Chondrocyte (in vitro differentiated cells): ENCODE results near the gene RAG1. TPM values are rescaled to one million over a fixed set of nuclear protein-coding genes. Genes with fewer than 3 reads are reported as not detected.

Source experiments
- DNase-seq: peaks from one replicate; pipeline ENCODE4 v3.0.0; 2021; ENCODE audit warnings: mixed read lengths, low spot score
- H3K27ac Mint-ChIP-seq: one replicate; pipeline ENCODE4 v1.8.0; 2021; ENCODE audit warnings: mild to moderate bottlenecking, moderate library complexity, mixed read lengths; ENCODE audit not compliant: unreplicated experiment
- H3K27me3 Mint-ChIP-seq: 2 replicates; pipeline ENCODE4 v1.8.0; 2021; ENCODE audit warnings: low read depth, mixed read lengths
- H3K36me3 Mint-ChIP-seq: 2 replicates; pipeline ENCODE4 v1.8.0; 2021; ENCODE audit warnings: low read depth, mixed read lengths
- H3K4me1 Mint-ChIP-seq: 2 replicates; pipeline ENCODE4 v1.8.0; 2021; ENCODE audit warnings: low read depth, mild to moderate bottlenecking, mixed read lengths
- H3K4me3 Mint-ChIP-seq: one replicate; pipeline ENCODE4 v1.8.0; 2021; ENCODE audit warnings: mild to moderate bottlenecking, moderate library complexity, mixed read lengths; ENCODE audit not compliant: unreplicated experiment
- H3K9me3 Mint-ChIP-seq: 2 replicates; pipeline ENCODE4 v1.8.0; 2021; ENCODE audit warnings: low read depth, mixed read lengths
- CTCF ChIP-seq: fragments of 200-600 bp; sonication (generic); IDR thresholded peaks from 2 replicates; pipeline ENCODE4 v1.5.0; 2021; ENCODE audit warnings: antibody characterized with exemption, mild to moderate bottlenecking, moderate library complexity
- total RNA-seq: library from RNA; stranded (reverse); gene quantifications from 3 replicates; pipeline ENCODE4 v1.2.1, GENCODE V29; 2021

RAG1 gene
- total RNA-seq, 1 donor from 2014 or later: 1.1 TPM

- no peak for DNase-seq
- Mint-ChIP-seq H3K36me3 (no peaks in the 10 kb centered on the region), H3K4me3 (no peak overlapping the region), H3K27ac (no peak overlapping the region), H3K4me1 (peaks cover 20% of the 10 kb centered on the region), H3K27me3 (no peaks in the 10 kb centered on the region), H3K9me3 (no peaks in the 10 kb centered on the region)
- TF ChIP-seq CTCF: no peak
Observed at GRCh38 chr11:36619502-36619901, 51.7 kb downstream of the RAG1 start.

- H3K4me1 Mint-ChIP-seq: peaks cover 20% of the 10 kb centered on the region
- no peaks in the 10 kb centered on the region for H3K36me3 Mint-ChIP-seq
- H3K27me3 Mint-ChIP-seq: no peaks in the 10 kb centered on the region
- no peak overlapping the region for H3K4me3 Mint-ChIP-seq
- H3K9me3 Mint-ChIP-seq: no peaks in the 10 kb centered on the region
- no peak overlapping the region for H3K27ac Mint-ChIP-seq
- no peak for DNase-seq
- no peak for TF ChIP-seq CTCF
Observed at GRCh38 chr11:36620246-36620645, 52.4 kb downstream of the RAG1 start.

- Mint-ChIP-seq H3K4me1 (peaks cover 20% of the 10 kb centered on the region), H3K36me3 (no peaks in the 10 kb centered on the region), H3K9me3 (no peaks in the 10 kb centered on the region), H3K27me3 (no peaks in the 10 kb centered on the region), H3K27ac (no peak overlapping the region), H3K4me3 (no peak overlapping the region)
- peak; percentile 86 for TF ChIP-seq CTCF
- DNase-seq: no peak
Observed at GRCh38 chr11:36622431-36623136, 54.8 kb downstream of the RAG1 start.

DNA sequence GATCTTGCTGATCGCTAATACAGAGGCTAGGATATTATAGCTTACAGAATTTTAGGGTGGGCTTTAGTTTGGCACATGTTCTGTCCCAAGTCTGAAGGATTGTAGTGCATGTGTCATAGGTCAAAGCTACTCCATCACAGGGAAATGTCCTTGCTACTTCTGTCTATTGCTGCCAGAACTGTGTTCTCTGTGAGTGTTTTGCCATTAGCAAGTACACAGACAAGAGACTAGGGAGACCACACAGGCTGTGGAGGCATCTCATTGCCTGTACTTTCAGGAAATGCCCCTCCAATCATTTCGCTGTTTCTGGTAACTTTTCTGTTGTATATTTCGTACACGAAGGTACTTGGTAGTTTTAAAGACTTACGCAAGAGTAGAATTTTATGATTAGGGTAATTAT, 55.7 kb downstream of the RAG1 start:
- no peak overlapping the region for H3K27ac Mint-ChIP-seq
- no peak for TF ChIP-seq CTCF
- no peaks in the 10 kb centered on the region for H3K9me3 Mint-ChIP-seq
- H3K36me3 Mint-ChIP-seq: no peaks in the 10 kb centered on the region
- no peak for DNase-seq
- H3K4me3 Mint-ChIP-seq: no peak overlapping the region
- H3K27me3 Mint-ChIP-seq: no peaks in the 10 kb centered on the region
- peaks cover 18% of the 10 kb centered on the region for H3K4me1 Mint-ChIP-seq

DNA sequence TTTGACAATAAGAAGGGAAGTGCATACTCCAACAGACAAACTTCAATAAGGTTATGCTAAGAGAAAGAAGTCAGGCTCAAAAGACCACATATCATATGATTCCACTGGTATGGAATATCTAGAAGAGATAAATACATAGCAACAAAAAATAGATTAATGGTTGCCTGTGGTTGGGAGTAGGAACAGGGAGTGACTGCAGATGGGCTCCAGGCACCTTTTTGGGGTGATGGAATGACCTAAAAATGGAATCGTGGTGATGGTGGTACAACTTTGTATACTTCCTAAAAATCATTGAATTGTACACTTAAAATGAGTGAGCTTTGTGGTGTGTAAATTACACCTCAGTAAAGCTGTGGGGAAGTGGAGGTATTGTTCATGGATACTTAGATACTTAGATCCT, 59.2 kb downstream of the RAG1 start:
- TF ChIP-seq CTCF: no peak
- Mint-ChIP-seq H3K4me1 (no peaks in the 10 kb centered on the region), H3K27ac (no peak overlapping the region), H3K4me3 (no peak overlapping the region), H3K36me3 (peaks cover 1% of the 10 kb centered on the region), H3K27me3 (no peaks in the 10 kb centered on the region), H3K9me3 (no peaks in the 10 kb centered on the region)
- DNase-seq: no peak
